ENCODE results near the gene SLC9A8. TPM values are rescaled to one million over a fixed set of nuclear protein-coding genes. Genes with fewer than 3 reads are reported as not detected.

SLC9A8 gene
- total RNA-seq, 2 experiments from 2014 or later, result 22.0 to 30.3 TPM

- Histone ChIP-seq H3K79me2 (ENCODE audit: insufficient read depth, low read depth, low read length) (no peaks in the 10 kb centered on the region), H3K9me3 (ENCODE audit: low read length) (no peaks in the 10 kb centered on the region), H4K20me1 (ENCODE audit: insufficient read depth, low read length) (no peaks in the 10 kb centered on the region), H3K27ac (ENCODE audit: low read depth, low read length, poor library complexity, severe bottlenecking) (no peak overlapping the region), H3K4me1 (ENCODE audit: insufficient read depth, low read length, poor library complexity, severe bottlenecking) (no peaks in the 10 kb centered on the region), H3K4me3 (ENCODE audit: low read depth, low read length, poor library complexity, severe bottlenecking) (no peak overlapping the region), H2AFZ (ENCODE audit: low read length) (no peak overlapping the region), H3K4me2 (ENCODE audit: low read length) (no peak overlapping the region), H3K9me2 (ENCODE audit: insufficient read depth, low read length) (no peaks in the 10 kb centered on the region), H3K36me3 (ENCODE audit: insufficient read depth, low read length) (peaks cover 51% of the 10 kb centered on the region)
- CTCF ChIA-PET (ENCODE audit: unreplicated experiment), result interaction anchor here (1.3 kb wide), 1 partner anchor 9 kb away, joined by 4 read pairs; no protein-coding TSS in a partner anchor
- intact Hi-C loops (cut with micrococcal nuclease; ENCODE audit: unreplicated experiment), result no loop called here
- POLR2A ChIA-PET, result interaction anchor here (0.6 to 1.5 kb wide), 2 partner anchors 12 to 386 kb away, joined by 3 to 8 read pairs; no protein-coding TSS in a partner anchor
- TF ChIP-seq EZH2phosphoT487 (IDR thresholded peaks at IDR 0.05; ENCODE audit: borderline replicate concordance, low read depth, low read length) (no peak), CTCF (conservative IDR thresholded peaks at IDR 0.05; ENCODE audit: low read length) (no peak)
- no TSS peak for BruUV-seq (replicated peaks)
- no peak for DNase-seq (ENCODE audit: low spot score)
Observed at GRCh38 chr20:49904440-49905214, 92.0 kb downstream of the SLC9A8 start.

GRCh38 chr20:49905415-49906091 lies 92.9 kb downstream of the SLC9A8 start:
- no peak overlapping the region for H3K4me3 ChIP-seq (ENCODE audit: low read depth, low read length, poor library complexity, severe bottlenecking)
- H3K79me2 ChIP-seq (ENCODE audit: insufficient read depth, low read depth, low read length), result no peaks in the 10 kb centered on the region
- no peaks in the 10 kb centered on the region for H3K9me3 ChIP-seq (ENCODE audit: low read length)
- H3K4me2 ChIP-seq (ENCODE audit: low read length), result no peak overlapping the region
- intact Hi-C loops (cut with micrococcal nuclease; ENCODE audit: unreplicated experiment), result no loop called here
- TF ChIP-seq EZH2phosphoT487 (IDR thresholded peaks at IDR 0.05; ENCODE audit: borderline replicate concordance, low read depth, low read length) (no peak), CTCF (conservative IDR thresholded peaks at IDR 0.05; ENCODE audit: low read length) (no peak)
- H4K20me1 ChIP-seq (ENCODE audit: insufficient read depth, low read length), result no peaks in the 10 kb centered on the region
- peaks cover 60% of the 10 kb centered on the region for H3K36me3 ChIP-seq (ENCODE audit: insufficient read depth, low read length)
- CTCF ChIA-PET (ENCODE audit: unreplicated experiment), result no interaction called here
- POLR2A ChIA-PET, result no interaction called here
- no TSS peak for BruUV-seq (replicated peaks)
- H3K4me1 ChIP-seq (ENCODE audit: insufficient read depth, low read length, poor library complexity, severe bottlenecking), result no peaks in the 10 kb centered on the region
- no peaks in the 10 kb centered on the region for H3K9me2 ChIP-seq (ENCODE audit: insufficient read depth, low read length)
- no peak for DNase-seq (ENCODE audit: low spot score)
- no peak overlapping the region for H2AFZ ChIP-seq (ENCODE audit: low read length)
- no peak overlapping the region for H3K27ac ChIP-seq (ENCODE audit: low read depth, low read length, poor library complexity, severe bottlenecking)

Measured in OCI-LY7 (cell line).